Posterior cingulate gyrus (tissue), 11 donors: ENCODE measurements around the gene RDX.
"Not testable (repeated sequence)": the region's sequence is repeated elsewhere in the genome, so short reads cannot be mapped to it uniquely, and the experiment has no call there.

ENCODE experiments used
- DNase-seq, 10 donors: peaks; one replicate each; pipeline versions ENCODE4 v3.0.0 to v3.0.0-alpha.2; 2020 to 2021; ENCODE audit warnings: mixed read lengths in 3 of 10
- intact Hi-C: fragments of 100-400 bp; cut with DNase I; formaldehyde crosslinking; loops from one replicate; pipeline ENCODE4 v1.15.1; 2023

The RDX gene

GRCh38 chr11:110283862-110284261 lies 12.6 kb downstream of the RDX start:
- intact Hi-C loops = no loop called here
- DNase-seq = no peak

- DNase-seq, intact Hi-C loops: not testable (repeated sequence)
These were observed 15.8 kb downstream of the RDX start for GRCh38 chr11:110280595-110280994.

- intact Hi-C loops = no loop called here
- no peak for DNase-seq
These were observed 16.5 kb downstream of the RDX start for GRCh38 chr11:110279881-110280280.

GRCh38 chr11:110272919-110273318 lies 23.5 kb downstream of the RDX start:
- DNase-seq = no peak
- intact Hi-C loops = no loop called here

- DNase-seq = no peak
- intact Hi-C loops = no loop called here
These were observed 26.4 kb downstream of the RDX start for GRCh38 chr11:110269996-110270395.

GRCh38 chr11:110268441-110268840 lies 28.0 kb downstream of the RDX start:
- no peak for DNase-seq
- intact Hi-C loops = no loop called here

GRCh38 chr11:110262072-110262403 lies 34.4 kb downstream of the RDX start:
- no peak for DNase-seq
- intact Hi-C loops = no loop called here

GRCh38 chr11:110261195-110262071 lies 35.0 kb downstream of the RDX start:
- no peak for DNase-seq

GRCh38 chr11:110253525-110253924 lies 42.9 kb downstream of the RDX start:
- intact Hi-C loops = no loop called here
- no peak for DNase-seq

More at GRCh38 chr11:110261195-110262071, 35.0 kb downstream of the RDX start:
- intact Hi-C loops = no loop called here

- intact Hi-C loops = no loop called here
- no peak for DNase-seq
These were observed 44.6 kb downstream of the RDX start for GRCh38 chr11:110251836-110252235.

- intact Hi-C loops = no loop called here
These were observed 46.2 kb downstream of the RDX start for GRCh38 chr11:110250168-110250567.

GRCh38 chr11:110249766-110250165 lies 46.6 kb downstream of the RDX start:
- DNase-seq = no peak
- intact Hi-C loops = loop anchor here (10.0 kb wide), 1 partner anchor 55 kb away; no protein-coding TSS in a partner anchor

More at GRCh38 chr11:110250168-110250567, 46.2 kb downstream of the RDX start:
- peak in 1 of 10 donors; percentile 43 for DNase-seq

- intact Hi-C loops = loop anchor here (10.0 kb wide), 1 partner anchor 54 kb away; no protein-coding TSS in a partner anchor
- no peak for DNase-seq
These were observed 47.3 kb downstream of the RDX start for GRCh38 chr11:110249066-110249465.

GRCh38 chr11:110243791-110244190 lies 52.6 kb downstream of the RDX start:
- intact Hi-C loops = loop anchor here (10.0 kb wide), 1 partner anchor 49 kb away; no protein-coding TSS in a partner anchor
- DNase-seq = no peak

- no peak for DNase-seq
- intact Hi-C loops = loop anchor here (10.0 kb wide), 1 partner anchor 48 kb away; no protein-coding TSS in a partner anchor
These were observed 53.7 kb downstream of the RDX start for GRCh38 chr11:110242746-110243145.

GRCh38 chr11:110242188-110242587 lies 54.2 kb downstream of the RDX start:
- DNase-seq = no peak
- intact Hi-C loops = loop anchor here (10.0 kb wide), 1 partner anchor 47 kb away; no protein-coding TSS in a partner anchor

GRCh38 chr11:110235966-110236365 lies 60.4 kb downstream of the RDX start:
- intact Hi-C loops = no loop called here

GRCh38 chr11:110230377-110230776 lies 66.0 kb downstream of the RDX start:
- intact Hi-C loops = no loop called here
- no peak for DNase-seq

More at GRCh38 chr11:110235966-110236365, 60.4 kb downstream of the RDX start:
- DNase-seq = no peak

GRCh38 chr11:110219006-110219785 lies 77.2 kb downstream of the RDX start:
- intact Hi-C loops = no loop called here
- DNase-seq = no peak

GRCh38 chr11:110217936-110218335 lies 78.5 kb downstream of the RDX start:
- intact Hi-C loops = no loop called here
- no peak for DNase-seq

- no peak for DNase-seq
- intact Hi-C loops = no loop called here
These were observed 79.1 kb downstream of the RDX start for GRCh38 chr11:110217223-110217877.
